Activated naive CD4-positive, alpha-beta T cell treated with anti-CD3 and anti-CD28 coated beads for 36 hours (primary cell): Measurements from ENCODE around the gene CERT1. TPM values are rescaled to one million over a fixed set of nuclear protein-coding genes. Genes with fewer than 3 reads are reported as not detected.
"Not testable (repeated sequence)": the region's sequence is repeated elsewhere in the genome, so short reads cannot be mapped to it uniquely, and the experiment has no call there.

Source experiments
- CTCF ChIA-PET: fragments of 350-600 bp; sonication (Branson Sonifier 250); formaldehyde crosslinking; loops from one replicate; lab custom pipeline; 2021; ENCODE audit warnings: antibody characterized with exemption; lab: Charles Lee
- DNase-seq: peaks from one replicate; pipeline ENCODE4 v3.0.0-alpha.2; 2020
- H3K27ac Mint-ChIP-seq: one replicate; pipeline ENCODE4 v1.8.0; 2021; ENCODE audit warnings: mild to moderate bottlenecking, mixed read lengths
- H3K27me3 Mint-ChIP-seq: one replicate; pipeline ENCODE4 v1.8.0; 2021; ENCODE audit warnings: low read depth, mixed read lengths
- H3K36me3 Mint-ChIP-seq: one replicate; pipeline ENCODE4 v1.8.0; 2021; ENCODE audit warnings: low read depth, mixed read lengths
- H3K4me1 Mint-ChIP-seq: one replicate; pipeline ENCODE4 v1.8.0; 2021; ENCODE audit warnings: low read depth, mixed read lengths
- H3K4me3 Mint-ChIP-seq: one replicate; pipeline ENCODE4 v1.8.0; 2021; ENCODE audit warnings: mild to moderate bottlenecking, moderate library complexity, mixed read lengths
- H3K9me3 Mint-ChIP-seq: one replicate; pipeline ENCODE4 v1.8.0; 2021; ENCODE audit warnings: mixed read lengths
- intact Hi-C: fragments of 100-400 bp; cut with micrococcal nuclease; formaldehyde crosslinking; loops from one replicate; pipeline ENCODE4 v1.15.1; 2023
- total RNA-seq, 2 experiments: library from RNA; stranded (reverse); gene quantifications; one replicate each; pipeline ENCODE4 v1.2.3, GENCODE V29; 2021

The CERT1 gene
- total RNA-seq, 2 experiments from 2014 or later: 17.1 to 18.5 TPM

DNA sequence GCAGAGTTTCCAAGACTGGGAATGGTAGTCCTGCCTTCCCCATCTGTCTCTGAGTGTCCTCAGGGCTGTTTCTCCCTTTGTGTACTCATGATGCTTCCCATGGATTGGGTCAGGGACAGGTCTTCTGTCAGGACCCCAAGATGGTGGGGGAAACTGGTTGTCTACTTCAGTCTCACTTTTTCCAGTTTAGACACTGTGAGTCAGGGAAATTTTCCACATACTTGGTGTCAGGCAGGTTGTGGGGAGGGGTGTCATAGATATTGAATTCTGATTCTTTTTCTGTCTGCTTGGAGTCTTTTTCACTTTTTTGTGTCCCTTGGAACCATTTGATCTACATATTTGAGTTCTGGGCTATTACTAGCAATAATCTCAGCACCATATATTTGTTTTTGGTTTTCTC lies 10.6 kb upstream of the CERT1 start:
- Mint-ChIP-seq H3K36me3 (peaks cover 39% of the 10 kb centered on the region), H3K4me3 (no peak overlapping the region), H3K9me3 (peaks cover 19% of the 10 kb centered on the region), H3K27ac (peak overlapping the region; percentile 32), H3K27me3 (no peaks in the 10 kb centered on the region), H3K4me1 (peaks cover 73% of the 10 kb centered on the region)
- intact Hi-C loops: no loop called here
- CTCF ChIA-PET: no interaction called here
- peak; percentile 16 for DNase-seq

DNA sequence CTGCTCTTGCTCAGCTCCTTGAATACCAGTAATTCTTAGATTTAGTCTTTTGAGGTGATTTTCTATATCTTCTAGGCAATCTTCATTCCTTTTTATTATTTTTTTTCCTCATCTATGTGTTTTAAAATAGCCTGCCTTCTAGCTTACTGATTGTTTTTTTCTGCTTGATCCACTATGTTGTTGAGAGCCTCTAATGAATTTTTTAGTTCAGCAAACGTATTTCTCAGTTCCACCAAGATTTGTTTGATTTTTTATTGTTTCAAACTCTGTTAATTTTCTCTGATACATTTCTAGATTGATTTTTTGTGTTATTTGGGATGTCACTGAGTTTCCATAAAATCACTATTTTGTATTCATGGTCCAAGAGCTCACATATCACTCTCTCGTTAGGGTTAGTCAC lies 9.8 kb upstream of the CERT1 start:
- H3K9me3 Mint-ChIP-seq: peaks cover 19% of the 10 kb centered on the region
- H3K27ac Mint-ChIP-seq: no peak overlapping the region
- CTCF ChIA-PET: no interaction called here

DNA sequence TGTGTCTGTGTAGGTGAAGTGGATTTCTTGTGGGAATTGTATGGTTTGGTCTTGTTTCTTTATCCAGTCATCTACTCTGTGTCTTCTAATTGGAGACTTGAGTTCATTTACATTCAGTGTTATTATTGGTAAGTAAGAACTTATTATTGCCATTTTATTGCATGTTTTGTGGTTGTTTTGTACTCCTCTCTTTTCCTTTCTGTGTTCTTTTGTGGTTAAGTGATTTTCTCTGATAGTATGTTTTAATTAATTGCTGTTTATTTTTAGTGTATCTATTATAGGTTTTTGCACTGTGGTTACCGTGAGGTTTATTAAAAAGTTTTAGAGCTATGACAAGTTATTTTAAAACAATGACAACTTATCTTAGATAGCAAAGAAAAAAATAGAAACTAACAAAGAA lies 8.3 kb upstream of the CERT1 start:
- no peak overlapping the region for H3K4me3 Mint-ChIP-seq
- peaks cover 39% of the 10 kb centered on the region for H3K36me3 Mint-ChIP-seq
- intact Hi-C loops: loop anchor here (10.0 kb wide), 1 partner anchor 1025 kb away; no protein-coding TSS in a partner anchor
- CTCF ChIA-PET: interaction anchor here (0.6 kb wide), 1 partner anchor 58 kb away, joined by 8 read pairs; no protein-coding TSS in a partner anchor
- no peaks in the 10 kb centered on the region for H3K27me3 Mint-ChIP-seq
- H3K4me1 Mint-ChIP-seq: peaks cover 67% of the 10 kb centered on the region
- DNase-seq: no peak
- no peak overlapping the region for H3K27ac Mint-ChIP-seq
- peaks cover 19% of the 10 kb centered on the region for H3K9me3 Mint-ChIP-seq

More for the DNA sequence above, 9.8 kb upstream of the CERT1 start:
- DNase-seq: no peak
- peaks cover 74% of the 10 kb centered on the region for H3K4me1 Mint-ChIP-seq
- no peaks in the 10 kb centered on the region for H3K27me3 Mint-ChIP-seq
- peaks cover 39% of the 10 kb centered on the region for H3K36me3 Mint-ChIP-seq
- intact Hi-C loops: no loop called here
- H3K4me3 Mint-ChIP-seq: no peak overlapping the region

- no peak overlapping the region for H3K27ac Mint-ChIP-seq
- peaks cover 20% of the 10 kb centered on the region for H3K36me3 Mint-ChIP-seq
- H3K4me1 Mint-ChIP-seq: peaks cover 54% of the 10 kb centered on the region
- DNase-seq: no peak
- no peak overlapping the region for H3K4me3 Mint-ChIP-seq
- H3K27me3 Mint-ChIP-seq: no peaks in the 10 kb centered on the region
- intact Hi-C loops: loop anchor here (5.0 to 10.0 kb wide), 5 partner anchors 647 to 1030 kb away; partner anchors contain the start of genes FAM169A, GFM2 and NSA2
- CTCF ChIA-PET: interaction anchor here (1.0 kb wide), 1 partner anchor 54 kb away, joined by 3 read pairs; no protein-coding TSS in a partner anchor
- no peaks in the 10 kb centered on the region for H3K9me3 Mint-ChIP-seq
Observed at GRCh38 chr5:75514323-75514722, 2.9 kb upstream of the CERT1 start.

- no peaks in the 10 kb centered on the region for H3K27me3 Mint-ChIP-seq
- intact Hi-C loops: loop anchor here (5.0 to 10.0 kb wide), 5 partner anchors 647 to 1031 kb away; partner anchors contain the start of genes FAM169A, GFM2 and NSA2
- no peak for DNase-seq
- H3K27ac Mint-ChIP-seq: no peak overlapping the region
- no peaks in the 10 kb centered on the region for H3K9me3 Mint-ChIP-seq
- H3K4me3 Mint-ChIP-seq: no peak overlapping the region
- CTCF ChIA-PET: no interaction called here
- peaks cover 16% of the 10 kb centered on the region for H3K36me3 Mint-ChIP-seq
- H3K4me1 Mint-ChIP-seq: peaks cover 52% of the 10 kb centered on the region
Observed at GRCh38 chr5:75513841-75514240, 2.4 kb upstream of the CERT1 start.

DNA sequence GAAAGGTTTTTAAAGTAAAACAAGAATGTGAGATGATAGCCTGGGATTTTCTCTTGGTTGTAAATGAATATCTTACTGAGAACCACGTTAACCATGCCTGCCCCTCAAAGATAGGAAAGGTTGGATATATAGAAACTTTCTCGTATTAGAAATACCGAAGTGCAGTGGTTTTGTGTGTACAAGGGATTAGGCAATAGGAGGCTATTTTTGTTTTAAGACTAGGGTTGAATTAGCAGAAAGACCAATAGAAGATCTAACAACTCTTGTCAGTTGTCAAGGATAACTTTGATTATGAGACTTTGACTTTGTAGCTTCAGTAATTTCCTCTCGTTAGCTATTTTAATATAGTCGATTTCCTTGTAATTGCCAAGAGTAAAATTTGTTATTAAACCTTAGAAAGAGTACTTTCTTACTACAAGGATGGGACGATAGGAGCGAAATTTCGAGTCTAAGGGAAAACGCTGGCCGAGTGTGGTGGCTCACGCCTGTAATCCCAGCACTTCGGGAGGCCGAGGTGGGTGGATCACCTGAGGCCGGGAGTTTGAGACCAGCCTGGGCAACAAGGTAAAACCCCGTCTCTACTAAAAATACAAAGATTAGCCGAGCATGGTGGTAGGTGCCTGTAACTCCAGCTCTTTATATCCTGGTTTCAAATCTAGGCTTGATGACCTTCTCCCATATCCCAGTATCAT lies 1.1 kb upstream of the CERT1 start:
- intact Hi-C loops: loop anchor here (5.0 to 10.0 kb wide), 5 partner anchors 645 to 1032 kb away; partner anchors contain the start of genes FAM169A, GFM2 and NSA2
- Mint-ChIP-seq H3K4me3 (peak overlapping the region; percentile 96), H3K27me3 (no peaks in the 10 kb centered on the region), H3K9me3 (no peaks in the 10 kb centered on the region), H3K4me1 (peaks cover 51% of the 10 kb centered on the region), H3K36me3 (peaks cover 8% of the 10 kb centered on the region), H3K27ac (peak overlapping the region; percentile 88)
- CTCF ChIA-PET: no interaction called here
- DNase-seq: no peak

GRCh38 chr5:75510836-75511434 lies 494 bp downstream of the CERT1 start:
- intact Hi-C loops: loop anchor here (1.0 to 10.0 kb wide), 16 partner anchors 13 to 1034 kb away; partner anchors contain the start of genes FAM169A, GFM2, HMGCR and NSA2
- Mint-ChIP-seq H3K36me3 (peaks cover 8% of the 10 kb centered on the region), H3K27me3 (no peaks in the 10 kb centered on the region), H3K4me1 (peaks cover 51% of the 10 kb centered on the region), H3K27ac (peak overlapping the region; percentile 89), H3K4me3 (peak overlapping the region; percentile 96), H3K9me3 (no peaks in the 10 kb centered on the region)
- CTCF ChIA-PET: no interaction called here
- peak; percentile 37 for DNase-seq

DNA sequence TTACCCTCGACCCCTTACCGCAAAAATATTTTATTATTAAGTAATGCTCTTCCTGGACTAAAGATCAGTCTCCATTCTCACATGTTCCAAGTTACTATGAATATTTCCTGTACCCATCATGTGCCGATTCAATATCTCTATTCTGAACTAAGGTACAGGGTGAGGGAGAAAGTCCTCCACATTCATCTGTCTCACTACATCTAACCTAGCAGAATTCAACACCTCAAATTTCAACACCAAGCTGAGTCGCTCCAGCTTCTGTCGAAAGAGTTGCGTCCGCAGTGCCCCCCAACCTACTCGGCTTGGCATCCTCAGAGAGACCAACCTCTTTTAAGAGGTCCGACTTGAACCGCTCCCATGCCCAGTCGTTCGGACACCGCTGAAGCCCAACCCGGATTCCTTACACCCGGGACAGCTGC lies 1.0 kb downstream of the CERT1 start:
- intact Hi-C loops: loop anchor here (2.0 to 10.0 kb wide), 10 partner anchors 50 to 1034 kb away; partner anchors contain the start of genes FAM169A, GFM2 and NSA2
- no peak for DNase-seq
- CTCF ChIA-PET: interaction anchor here (0.6 to 0.7 kb wide), 2 partner anchors 66 to 318 kb away, joined by 3 read pairs; no protein-coding TSS in a partner anchor
- Mint-ChIP-seq H3K9me3 (no peaks in the 10 kb centered on the region), H3K27ac (peak overlapping the region; percentile 89), H3K36me3 (peaks cover 8% of the 10 kb centered on the region), H3K4me1 (peaks cover 50% of the 10 kb centered on the region), H3K4me3 (peak overlapping the region; percentile 96), H3K27me3 (no peaks in the 10 kb centered on the region)

GRCh38 chr5:75509956-75510355 lies 1.5 kb downstream of the CERT1 start:
- intact Hi-C loops: loop anchor here (2.0 to 10.0 kb wide), 10 partner anchors 49 to 1035 kb away; partner anchors contain the start of genes FAM169A, GFM2 and NSA2
- H3K27me3 Mint-ChIP-seq: no peaks in the 10 kb centered on the region
- H3K4me1 Mint-ChIP-seq: peaks cover 48% of the 10 kb centered on the region
- peak overlapping the region; percentile 96 for H3K4me3 Mint-ChIP-seq
- peaks cover 9% of the 10 kb centered on the region for H3K36me3 Mint-ChIP-seq
- peak overlapping the region; percentile 89 for H3K27ac Mint-ChIP-seq
- no peak for DNase-seq
- CTCF ChIA-PET: interaction anchor here (0.6 to 1.0 kb wide), 3 partner anchors 66 to 317 kb away, joined by 3 to 5 read pairs (median 3); no protein-coding TSS in a partner anchor
- no peaks in the 10 kb centered on the region for H3K9me3 Mint-ChIP-seq

- CTCF ChIA-PET: interaction anchor here (0.7 to 1.0 kb wide), 2 partner anchors 174 to 317 kb away, joined by 3 to 5 read pairs; no protein-coding TSS in a partner anchor
- Mint-ChIP-seq H3K27me3 (no peaks in the 10 kb centered on the region), H3K9me3 (no peaks in the 10 kb centered on the region), H3K4me3 (peak overlapping the region; percentile 96), H3K27ac (no peak overlapping the region), H3K36me3 (peaks cover 12% of the 10 kb centered on the region), H3K4me1 (peaks cover 49% of the 10 kb centered on the region)
- DNase-seq: no peak
- intact Hi-C loops: no loop called here
Observed at GRCh38 chr5:75509546-75509945, 1.9 kb downstream of the CERT1 start.

GRCh38 chr5:75507841-75508240 lies 3.6 kb downstream of the CERT1 start:
- CTCF ChIA-PET: interaction anchor here (0.6 to 0.7 kb wide), 2 partner anchors 170 to 175 kb away, joined by 4 read pairs; no protein-coding TSS in a partner anchor
- no peak overlapping the region for H3K4me3 Mint-ChIP-seq

DNA sequence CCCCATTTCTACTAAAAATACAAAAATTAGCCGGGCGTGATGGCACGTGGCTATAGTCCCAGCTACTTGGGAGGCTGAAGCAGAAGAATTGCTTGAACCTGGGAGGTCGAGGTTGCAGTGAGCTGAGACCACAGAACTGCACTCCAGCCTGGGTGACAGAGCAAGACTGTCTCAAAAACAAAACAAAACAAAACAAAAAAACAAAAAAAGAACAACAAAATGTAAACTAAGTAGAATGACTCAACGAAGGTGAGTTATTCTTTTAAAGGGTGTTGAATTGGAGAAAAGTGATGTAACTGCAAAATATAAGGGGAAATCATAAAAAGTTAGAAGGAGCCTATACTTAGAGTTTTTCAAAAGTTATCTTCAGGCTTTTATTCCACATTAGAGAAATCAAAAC lies 6.3 kb downstream of the CERT1 start:
- H3K27ac Mint-ChIP-seq, intact Hi-C loops, CTCF ChIA-PET, H3K9me3 Mint-ChIP-seq, DNase-seq, H3K27me3 Mint-ChIP-seq, H3K4me3 Mint-ChIP-seq: not testable (repeated sequence)
- peaks cover 19% of the 10 kb centered on the region for H3K36me3 Mint-ChIP-seq
- peaks cover 42% of the 10 kb centered on the region for H3K4me1 Mint-ChIP-seq

More at GRCh38 chr5:75507841-75508240, 3.6 kb downstream of the CERT1 start:
- intact Hi-C loops: no loop called here
- no peak overlapping the region for H3K27ac Mint-ChIP-seq
- peaks cover 41% of the 10 kb centered on the region for H3K4me1 Mint-ChIP-seq
- peaks cover 13% of the 10 kb centered on the region for H3K36me3 Mint-ChIP-seq
- no peaks in the 10 kb centered on the region for H3K27me3 Mint-ChIP-seq
- DNase-seq: no peak
- H3K9me3 Mint-ChIP-seq: no peaks in the 10 kb centered on the region
